Measurements from ENCODE around the gene TRIO.

GRCh38 chr5:14297697-14298096, 154.6 kb downstream of the TRIO start:
- TF ChIP-seq SP1 (IDR thresholded peaks at IDR 0.05; ENCODE audit: low read depth, low read length) (no peak), SREBF2 (IDR thresholded peaks at IDR 0.05; ENCODE audit: low read length) (no peak), ELK1 (IDR thresholded peaks at IDR 0.05; ENCODE audit: low read depth, low read length) (no peak), POLR2AphosphoS5 (IDR thresholded peaks at IDR 0.05; ENCODE audit: low read length) (no peak), FOS (IDR thresholded peaks at IDR 0.05; ENCODE audit: borderline replicate concordance, extremely low read depth, insufficient read length) (no peak), EZH2 (IDR thresholded peaks at IDR 0.05; ENCODE audit: borderline replicate concordance, control insufficient read depth, low read depth, low read length) (no peak), EP300 (IDR thresholded peaks at IDR 0.05; ENCODE audit: borderline replicate concordance in 1 of 2, control insufficient read depth in 1 of 2, low read depth in 2 of 2, low read length in 2 of 2) (no peak), RB1 (IDR thresholded peaks at IDR 0.05; ENCODE audit: borderline replicate concordance) (no peak), CTCF (IDR thresholded peaks at IDR 0.05 in 2 of 3, conservative IDR thresholded peaks at IDR 0.05 in 1 of 3; ENCODE audit: control insufficient read depth in 2 of 3, extremely low read depth in 1 of 3, insufficient read depth in 1 of 3, low read depth in 3 of 3, low read length in 3 of 3) (no peak)
